SK-N-SH (cell line): Measurements from ENCODE around the gene EFCAB14. TPM values are rescaled to one million over a fixed set of nuclear protein-coding genes. Genes with fewer than 3 reads are reported as not detected.

ENCODE experiments used
- CTCF ChIA-PET: fragments of 300-600, 350-600 bp; formaldehyde crosslinking; extraction: SDS; loops from one replicate; lab custom pipeline; 2021; lab: Yijun Ruan, JAX
- POLR2A ChIA-PET: fragments of 350-600 bp; sonication (Branson Sonifier 250); formaldehyde crosslinking; extraction: SDS; loops from one replicate; lab custom pipeline; 2020; ENCODE audit warnings: antibody characterized with exemption, inconsistent platforms; lab: Yijun Ruan, JAX
- DNase-seq: peaks from one replicate; pipeline ENCODE4 v3.0.0; 2012
- H2AFZ ChIP-seq: fragments of 200-600 bp; sonication (generic); 2 replicates; pipeline ENCODE4 v1.8.1; 2016; ENCODE audit warnings: antibody characterized with exemption, mild to moderate bottlenecking, low read depth
- H3F3A ChIP-seq: fragments of 200-600 bp; sonication (generic); replicated peaks from 2 replicates; pipeline ENCODE3; 2016; ENCODE audit warnings: antibody characterized with exemption, mild to moderate bottlenecking; ENCODE audit not compliant: insufficient read depth
- H3K27ac ChIP-seq, 2 experiments: fragments of 200-500 bp in 1 of 2; fragments of 200-600 bp in 1 of 2; sonication (Bioruptor generic) in 1 of 2; sonication (generic), shearing (Covaris generic) in 1 of 2; 2 replicates each; pipeline versions ENCODE4 v1.5.1 to v1.6.1; 2014 to 2016; ENCODE audit warnings: low read depth in 2 of 2, inconsistent platforms in 1 of 2, low read length in 1 of 2, mild to moderate bottlenecking in 1 of 2, mixed read lengths in 1 of 2
- H3K27me3 ChIP-seq: fragments of 200-600 bp; sonication (generic), shearing (Covaris generic); 2 replicates; pipeline ENCODE4 v1.6.1; 2016; ENCODE audit warnings: mixed run types; ENCODE audit not compliant: insufficient read depth
- H3K36me3 ChIP-seq, 2 experiments: fragments of 200-500 bp in 1 of 2; fragments of 200-600 bp in 1 of 2; sonication (Bioruptor generic) in 1 of 2; sonication (generic) in 1 of 2; replicated peaks in 1 of 2; 2 replicates each; pipeline versions ENCODE3 to v1.5.1; 2014 to 2016; ENCODE audit warnings: low read length in 1 of 2, mild to moderate bottlenecking in 1 of 2; ENCODE audit not compliant: insufficient read depth in 2 of 2, control insufficient read depth in 1 of 2
- H3K4me1 ChIP-seq, 2 experiments: fragments of 200-500 bp in 1 of 2; fragments of 200-600 bp in 1 of 2; sonication (Bioruptor generic) in 1 of 2; sonication (generic), shearing (Covaris generic) in 1 of 2; 2 replicates each; pipeline versions ENCODE4 v1.5.1 to v1.6.1; 2014 to 2016; ENCODE audit warnings: low read depth in 1 of 2, low read length in 1 of 2, mixed run types in 1 of 2; ENCODE audit not compliant: insufficient read depth in 2 of 2, control insufficient read depth in 1 of 2
- H3K4me2 ChIP-seq: fragments of 200-600 bp; sonication (generic), shearing (Covaris generic); 2 replicates; pipeline ENCODE4 v1.6.1; 2017; ENCODE audit warnings: mixed run types
- H3K4me3 ChIP-seq, 2 experiments: fragments of 200-500 bp in 1 of 2; fragments of 200-600 bp in 1 of 2; sonication (Bioruptor generic) in 1 of 2; sonication (generic), shearing (Covaris generic) in 1 of 2; 2 replicates each; pipeline versions ENCODE4 v1.5.1 to v1.8.1; 2014 to 2016; ENCODE audit warnings: low read depth in 2 of 2, inconsistent platforms in 1 of 2, low read length in 1 of 2, mild to moderate bottlenecking in 1 of 2, mixed read lengths in 1 of 2, moderate library complexity in 1 of 2
- H3K79me2 ChIP-seq: fragments of 200-600 bp; sonication (generic); 2 replicates; pipeline ENCODE4 v1.8.1; 2017; ENCODE audit warnings: mild to moderate bottlenecking; ENCODE audit not compliant: insufficient read depth
- H3K9ac ChIP-seq: fragments of 200-600 bp; sonication (generic); 2 replicates; pipeline ENCODE4 v1.6.1; 2017; ENCODE audit warnings: mixed run types
- H3K9me2 ChIP-seq: fragments of 200-600 bp; sonication (generic); 2 replicates; pipeline ENCODE4 v1.6.1; 2017; ENCODE audit warnings: mixed run types
- H3K9me3 ChIP-seq: fragments of 200-600 bp; sonication (generic); 2 replicates; pipeline ENCODE4 v1.6.1; 2017; ENCODE audit warnings: mixed run types, mild to moderate bottlenecking, moderate library complexity
- H4K20me1 ChIP-seq: fragments of 200-600 bp; sonication (generic); 2 replicates; pipeline ENCODE4 v1.6.1; 2017; ENCODE audit warnings: mild to moderate bottlenecking, mixed run types; ENCODE audit not compliant: insufficient read depth
- CHD2 ChIP-seq: fragments of 150-350 bp; IDR thresholded peaks from 2 replicates; pipeline ENCODE4 v1.6.1; 2018; ENCODE audit warnings: low read length; ENCODE audit not compliant: partially characterized antibody
- ELF1 ChIP-seq: IDR thresholded peaks from 2 replicates; pipeline ENCODE4 v1.4.0; 2012
- EP300 ChIP-seq, 2 experiments: IDR thresholded peaks; 2 replicates each; pipeline versions ENCODE4 v1.4.0 to v1.6.1; 2012; ENCODE audit warnings: borderline replicate concordance in 1 of 2, low read depth in 1 of 2, low read length in 1 of 2
- EZH2phosphoT487 ChIP-seq: fragments of 200-600 bp; sonication (generic); IDR thresholded peaks from 2 replicates; pipeline ENCODE4 v1.6.1; 2017; ENCODE audit warnings: low read depth, mixed run types, mild to moderate bottlenecking, antibody characterized with exemption, moderate library complexity, borderline replicate concordance
- FOSL2 ChIP-seq: IDR thresholded peaks from 2 replicates; pipeline ENCODE4 v1.4.0; 2012; ENCODE audit warnings: low read depth, mild to moderate bottlenecking, moderate library complexity, borderline replicate concordance
- MXI1 ChIP-seq: IDR thresholded peaks from 2 replicates; pipeline ENCODE4 v1.6.1; 2012; ENCODE audit warnings: mild to moderate bottlenecking, low read depth, low read length, improper control_type of control experiment
- POLR2AphosphoS5 ChIP-seq: IDR thresholded peaks from 2 replicates; pipeline ENCODE4 v1.6.1; 2012; ENCODE audit warnings: low read depth, low read length
- TCF12 ChIP-seq: IDR thresholded peaks from 2 replicates; pipeline ENCODE4 v1.4.0; 2012
- TEAD4 ChIP-seq: IDR thresholded peaks from 2 replicates; pipeline ENCODE4 v1.4.0; 2012; ENCODE audit warnings: mild to moderate bottlenecking, borderline replicate concordance; ENCODE audit not compliant: insufficient read depth
- WGBS: methylation state at CpG from one replicate; pipeline ENCODE4 v1.1.6; 2017; ENCODE audit warnings: low lambda C conversion rate; 5-methylcytosine and 5-hydroxymethylcytosine counted together
- polyA plus RNA-seq, 3 experiments: library from polyadenylated mRNA; depleted of rRNA; stranded (reverse); fragments of >200 nt; gene quantifications; 2 replicates each; pipeline ENCODE4 v1.2.3, GENCODE V29; 2012
- TF ChIP-seq, protein P1 (sequence below): fragments of 150-350 bp; IDR thresholded peaks from 2 replicates; pipeline ENCODE4 v1.6.1; 2017; ENCODE audit warnings: antibody characterized with exemption, low read length, low read depth, borderline replicate concordance
- TF ChIP-seq, protein P2 (sequence below): fragments of 200-600 bp; sonication (generic); IDR thresholded peaks from 2 replicates; pipeline ENCODE4 v1.6.1; 2017; ENCODE audit warnings: antibody characterized with exemption, mild to moderate bottlenecking, moderate library complexity

EFCAB14 gene
- polyA plus RNA-seq, 1 of the 3 experiments (the other 2 are of a cell fraction): 13.6 TPM

DNA sequence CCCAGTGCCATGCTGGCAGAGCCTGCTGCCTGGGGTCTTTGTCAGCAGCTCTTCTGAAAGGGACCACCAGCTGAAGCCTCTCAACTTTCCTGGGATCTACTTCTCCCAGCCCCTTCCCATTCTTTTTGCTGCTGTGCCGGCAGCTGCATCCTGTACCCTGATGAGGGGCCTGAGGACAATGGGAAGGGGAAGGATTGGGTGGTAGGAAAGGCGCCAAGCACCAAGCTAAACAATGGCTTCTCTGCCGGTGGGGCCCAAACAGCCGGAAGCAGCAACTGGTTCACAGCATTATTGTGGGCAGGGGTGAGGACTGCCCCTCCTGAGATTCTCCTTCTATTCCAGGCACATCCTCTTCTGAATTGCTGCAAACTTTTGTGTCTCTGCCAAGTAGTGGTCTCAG lies 5.0 kb upstream of the EFCAB14 start:
- H3K9me2 ChIP-seq: no peaks in the 10 kb centered on the region

DNA sequence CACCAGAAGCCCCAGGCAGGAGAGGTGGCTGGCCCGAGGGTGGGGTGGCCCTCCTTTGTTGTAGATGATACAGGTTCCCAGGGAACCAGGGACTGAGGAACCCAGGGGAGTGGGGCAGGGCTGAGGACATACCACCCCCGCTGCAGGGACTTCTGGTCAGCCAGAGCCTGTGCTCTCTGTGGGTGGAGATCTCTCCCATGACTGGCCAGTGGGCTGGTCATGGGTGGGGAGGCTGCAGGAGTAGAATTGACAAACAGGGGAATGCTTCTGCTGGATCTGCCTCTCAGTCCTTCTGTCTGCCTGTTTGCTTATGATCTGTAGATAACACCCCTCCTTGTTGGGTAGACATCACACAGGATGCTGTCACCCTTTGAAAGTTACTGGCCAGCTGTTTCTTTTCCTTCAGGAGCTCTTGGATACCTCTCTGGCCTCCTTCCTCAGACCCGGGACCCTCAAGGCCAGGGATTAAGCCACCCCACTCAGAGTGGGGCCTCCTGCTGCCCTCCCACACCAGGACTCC lies 2.8 kb upstream of the EFCAB14 start:
- Histone ChIP-seq H3K36me3 (peaks cover 0 to 3% of the 10 kb centered on the region in 2 experiments), H3K9me2 (no peaks in the 10 kb centered on the region), H3F3A (no peaks in the 10 kb centered on the region), H3K27ac (no peak overlapping the region), H3K9ac (no peak overlapping the region), H3K4me2 (no peak overlapping the region), H3K9me3 (no peaks in the 10 kb centered on the region), H3K4me1 (peaks cover 15 to 17% of the 10 kb centered on the region in 2 experiments), H3K79me2 (peaks cover 21% of the 10 kb centered on the region), H3K4me3 (no peak overlapping the region), H4K20me1 (peaks cover 14% of the 10 kb centered on the region; the same call in 1 of the 2 replicates), H3K27me3 (no peaks in the 10 kb centered on the region), H2AFZ (no peak overlapping the region)
- POLR2A ChIA-PET: no interaction called here
- 0% methylated on average over 1 of the region's 3 CpGs for WGBS
- CTCF ChIA-PET: interaction anchor here (0.6 to 1.8 kb wide), 2 partner anchors 14 to 315 kb away, joined by 3 to 4 read pairs; no protein-coding TSS in a partner anchor
- TF ChIP-seq, protein P1, sequence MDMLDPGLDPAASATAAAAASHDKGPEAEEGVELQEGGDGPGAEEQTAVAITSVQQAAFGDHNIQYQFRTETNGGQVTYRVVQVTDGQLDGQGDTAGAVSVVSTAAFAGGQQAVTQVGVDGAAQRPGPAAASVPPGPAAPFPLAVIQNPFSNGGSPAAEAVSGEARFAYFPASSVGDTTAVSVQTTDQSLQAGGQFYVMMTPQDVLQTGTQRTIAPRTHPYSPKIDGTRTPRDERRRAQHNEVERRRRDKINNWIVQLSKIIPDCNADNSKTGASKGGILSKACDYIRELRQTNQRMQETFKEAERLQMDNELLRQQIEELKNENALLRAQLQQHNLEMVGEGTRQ: no peak
- TF ChIP-seq, protein P2, sequence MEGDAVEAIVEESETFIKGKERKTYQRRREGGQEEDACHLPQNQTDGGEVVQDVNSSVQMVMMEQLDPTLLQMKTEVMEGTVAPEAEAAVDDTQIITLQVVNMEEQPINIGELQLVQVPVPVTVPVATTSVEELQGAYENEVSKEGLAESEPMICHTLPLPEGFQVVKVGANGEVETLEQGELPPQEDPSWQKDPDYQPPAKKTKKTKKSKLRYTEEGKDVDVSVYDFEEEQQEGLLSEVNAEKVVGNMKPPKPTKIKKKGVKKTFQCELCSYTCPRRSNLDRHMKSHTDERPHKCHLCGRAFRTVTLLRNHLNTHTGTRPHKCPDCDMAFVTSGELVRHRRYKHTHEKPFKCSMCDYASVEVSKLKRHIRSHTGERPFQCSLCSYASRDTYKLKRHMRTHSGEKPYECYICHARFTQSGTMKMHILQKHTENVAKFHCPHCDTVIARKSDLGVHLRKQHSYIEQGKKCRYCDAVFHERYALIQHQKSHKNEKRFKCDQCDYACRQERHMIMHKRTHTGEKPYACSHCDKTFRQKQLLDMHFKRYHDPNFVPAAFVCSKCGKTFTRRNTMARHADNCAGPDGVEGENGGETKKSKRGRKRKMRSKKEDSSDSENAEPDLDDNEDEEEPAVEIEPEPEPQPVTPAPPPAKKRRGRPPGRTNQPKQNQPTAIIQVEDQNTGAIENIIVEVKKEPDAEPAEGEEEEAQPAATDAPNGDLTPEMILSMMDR: no peak
- no peak for TF ChIP-seq FOSL2
- TF ChIP-seq ELF1: no peak
- no peak for TF ChIP-seq POLR2AphosphoS5
- no peak for DNase-seq

More for the DNA sequence above, 5.0 kb upstream of the EFCAB14 start:
- H3K79me2 ChIP-seq: no peaks in the 10 kb centered on the region
- no peaks in the 10 kb centered on the region for H3K36me3 ChIP-seq
- no peaks in the 10 kb centered on the region; the same call in 1 of the 2 replicates for H3K27me3 ChIP-seq
- WGBS: 84% methylated on average over 4 of the region's 4 CpGs
- POLR2A ChIA-PET: no interaction called here
- H3F3A ChIP-seq: no peaks in the 10 kb centered on the region
- H4K20me1 ChIP-seq: no peaks in the 10 kb centered on the region
- H3K4me1 ChIP-seq: peaks cover 4 to 5% of the 10 kb centered on the region in 2 experiments; a peak in 3 of 4 replicates
- no peak overlapping the region for H3K4me2 ChIP-seq
- no peak overlapping the region for H2AFZ ChIP-seq
- no peaks in the 10 kb centered on the region for H3K9me3 ChIP-seq
- no peak for TF ChIP-seq TCF12
- no peak for TF ChIP-seq MXI1
- TF ChIP-seq EZH2phosphoT487: no peak
- no peak for TF ChIP-seq TEAD4
- no peak for TF ChIP-seq CHD2
- TF ChIP-seq, protein P1: no peak
- no peak for TF ChIP-seq EP300 (IDR thresholded peaks at IDR 0.05; ENCODE audit: borderline replicate concordance in 1 of 2, low read depth in 1 of 2, low read length in 1 of 2)
- no peak overlapping the region for H3K27ac ChIP-seq
- no peak for DNase-seq
- CTCF ChIA-PET: interaction anchor here (0.8 to 3.1 kb wide), 12 partner anchors 9 to 317 kb away, joined by 3 to 25 read pairs (median 7); no protein-coding TSS in a partner anchor
- no peak overlapping the region for H3K9ac ChIP-seq
- H3K4me3 ChIP-seq: no peak overlapping the region
